HepG2 (cell line): ENCODE measurements around the gene DUOXA1. TPM values are rescaled to one million over a fixed set of nuclear protein-coding genes. Genes with fewer than 3 reads are reported as not detected.

ENCODE experiments used
- ATAC-seq: fragments of 200-7000 bp; cut with Tn5 transposase; 3 replicates; pipeline ENCODE4 v1.9.1; 2020; ENCODE audit warnings: mild to moderate bottlenecking, moderate library complexity
- BruUV-seq: library from RNA; stranded (reverse); fragments of 400-500 nt; replicated peaks from 2 replicates; lab custom pipeline; 2021; lab: Mats Ljungman, UMichigan
- CTCF ChIA-PET: fragments of 300-600 bp; formaldehyde crosslinking; extraction: SDS; loops from one replicate; lab custom pipeline; 2021; ENCODE audit warnings: low total read pairs, inconsistent platforms, low intra/inter-chr PET ratio; lab: Yijun Ruan, JAX
- POLR2A ChIA-PET: fragments of 350-600 bp; sonication (Branson Sonifier 250); formaldehyde crosslinking; loops from one replicate; lab custom pipeline; 2020; ENCODE audit warnings: antibody characterized with exemption, inconsistent platforms; lab: Yijun Ruan, JAX
- DNase-seq: peaks from one replicate; pipeline ENCODE4 v3.0.0-alpha.2; 2015; ENCODE audit warnings: low spot score
- FAIRE-seq: peaks from 3 replicates; lab custom pipeline; 2011; peaks lifted over from hg19 to GRCh38; lab: Jason Lieb, UNC
- H2AFZ ChIP-seq: one replicate; pipeline ENCODE4 v1.6.1; 2011; ENCODE audit warnings: low read length, inconsistent platforms
- H3K27ac ChIP-seq: fragments of 300-600 bp; 3 replicates; pipeline ENCODE4 v1.8.0; 2011; ENCODE audit warnings: mixed run types, mild to moderate bottlenecking, mixed read lengths, low read length, inconsistent platforms; ENCODE audit not compliant: insufficient read depth; ENCODE audit errors: extremely low read length
- H3K27me3 ChIP-seq, 2 experiments: fragments of 200-600 bp in 1 of 2; 2 replicates in 1 of 2; 3 replicates in 1 of 2; pipeline versions ENCODE4 v1.6.0 to v1.8.0; 2011; ENCODE audit warnings: low read length in 2 of 2, mild to moderate bottlenecking in 2 of 2, moderate library complexity in 2 of 2, inconsistent platforms in 1 of 2; ENCODE audit not compliant: insufficient read depth in 2 of 2, control insufficient read depth in 1 of 2
- H3K36me3 ChIP-seq, 2 experiments: fragments of 200-600 bp in 1 of 2; replicated peaks in 1 of 2; 2 replicates in 1 of 2; 3 replicates in 1 of 2; pipeline versions ENCODE4 v1.5.1 to v1.8.0; 2011; ENCODE audit warnings: low read length in 2 of 2, inconsistent platforms in 1 of 2; ENCODE audit not compliant: insufficient read depth in 2 of 2, control insufficient read depth in 1 of 2
- H3K4me1 ChIP-seq: 2 replicates; pipeline ENCODE4 v1.5.1; 2012; ENCODE audit warnings: low read length, inconsistent platforms; ENCODE audit not compliant: insufficient read depth
- H3K4me2 ChIP-seq: 2 replicates; pipeline ENCODE4 v1.6.0; 2011; ENCODE audit warnings: low read depth, low read length, inconsistent platforms
- H3K4me3 ChIP-seq, 3 experiments: fragments of 200-600 bp in 1 of 3; sonication (generic), shearing (Covaris generic) in 1 of 3; replicated peaks in 1 of 3; 2 replicates each; pipeline ENCODE4 v1.5.1; 2011 to 2016; ENCODE audit warnings: low read length in 3 of 3, inconsistent platforms in 2 of 3, low read depth in 2 of 3, mild to moderate bottlenecking in 2 of 3, control low read depth in 1 of 3, mixed read lengths in 1 of 3; ENCODE audit not compliant: insufficient read depth in 1 of 3
- H3K79me2 ChIP-seq: one replicate; pipeline ENCODE4 v1.6.1; 2011; ENCODE audit warnings: low read length, inconsistent platforms; ENCODE audit not compliant: insufficient read depth
- H3K9ac ChIP-seq: 2 replicates; pipeline ENCODE4 v1.6.0; 2011; ENCODE audit warnings: mild to moderate bottlenecking, low read depth, low read length, inconsistent platforms; ENCODE audit not compliant: insufficient read depth
- H3K9me3 ChIP-seq: 2 replicates; pipeline ENCODE4 v1.5.1; 2012; ENCODE audit warnings: mild to moderate bottlenecking, low read length
- H4K20me1 ChIP-seq: 2 replicates; pipeline ENCODE4 v1.6.0; 2011; ENCODE audit warnings: inconsistent platforms, mild to moderate bottlenecking, low read length, moderate library complexity; ENCODE audit not compliant: insufficient read depth
- NFE2L2 ChIP-seq: fragments of 150-350 bp; IDR thresholded peaks from 2 replicates; pipeline ENCODE4 v1.6.1; 2014; ENCODE audit warnings: low read length
- ZNF230 ChIP-seq: sonication (generic); formaldehyde crosslinking; IDR thresholded peaks from 2 replicates; pipeline ENCODE4 v1.4.0; 2020; ENCODE audit warnings: mild to moderate bottlenecking, missing genetic modification reagents
- WGBS: methylation state at CpG from one replicate; pipeline ENCODE4 v1.1.6; 2017; ENCODE audit warnings: low lambda C conversion rate; 5-methylcytosine and 5-hydroxymethylcytosine counted together
- in situ Hi-C: cut with HindIII; loops from 2 replicates; pipeline ENCODE4 v1.10.0; 2017; ENCODE audit warnings: low pct_unique_long_range_greater_than_20kb; ENCODE audit not compliant: extremely low pct_ligation_motif_present
- intact Hi-C: fragments of 100-400 bp; cut with micrococcal nuclease; formaldehyde crosslinking; loops from one replicate; pipeline ENCODE4 v1.10.0; 2022; ENCODE audit not compliant: unreplicated experiment
- polyA plus RNA-seq, 8 experiments: library from polyadenylated mRNA; depleted of rRNA in 3 of 8; stranded (reverse) in 7 of 8; unstranded in 1 of 8; fragments of >200 nt; fragmentation: Illumina TruSeq in 4 of 8; extraction: Trizol in 4 of 8; gene quantifications; 2 replicates each; pipeline versions ENCODE4 v1.2.1 to v1.2.3, GENCODE V29; 2011 to 2016; ENCODE audit warnings: low read depth in 4 of 8, missing spikeins in 1 of 8, mixed read lengths in 1 of 8; ENCODE audit not compliant: insufficient read depth in 1 of 8
- total RNA-seq, 5 experiments: library from RNA; depleted of rRNA; stranded (reverse); fragments of >200 nt; fragmentation: Illumina TruSeq; extraction: Trizol; gene quantifications; 2 replicates each; pipeline ENCODE4 v1.2.3, GENCODE V29; 2016; ENCODE audit warnings: low read depth in 1 of 5
- TF ChIP-seq, protein P1 (sequence below): sonication (generic); formaldehyde crosslinking; IDR thresholded peaks from 2 replicates; pipeline ENCODE4 v1.4.0; 2020; ENCODE audit warnings: missing genetic modification reagents
- TF ChIP-seq, protein P2 (sequence below): sonication (generic); formaldehyde crosslinking; IDR thresholded peaks from 2 replicates; pipeline ENCODE4 v1.5.0; 2020; ENCODE audit warnings: mild to moderate bottlenecking, missing genetic modification reagents, moderate library complexity

Gene DUOXA1
- total and polyA plus RNA-seq, 2 of the 13 experiments (the other 11 are each of a cell fraction or from before 2014, with no cell fraction given), result not detected

DNA sequence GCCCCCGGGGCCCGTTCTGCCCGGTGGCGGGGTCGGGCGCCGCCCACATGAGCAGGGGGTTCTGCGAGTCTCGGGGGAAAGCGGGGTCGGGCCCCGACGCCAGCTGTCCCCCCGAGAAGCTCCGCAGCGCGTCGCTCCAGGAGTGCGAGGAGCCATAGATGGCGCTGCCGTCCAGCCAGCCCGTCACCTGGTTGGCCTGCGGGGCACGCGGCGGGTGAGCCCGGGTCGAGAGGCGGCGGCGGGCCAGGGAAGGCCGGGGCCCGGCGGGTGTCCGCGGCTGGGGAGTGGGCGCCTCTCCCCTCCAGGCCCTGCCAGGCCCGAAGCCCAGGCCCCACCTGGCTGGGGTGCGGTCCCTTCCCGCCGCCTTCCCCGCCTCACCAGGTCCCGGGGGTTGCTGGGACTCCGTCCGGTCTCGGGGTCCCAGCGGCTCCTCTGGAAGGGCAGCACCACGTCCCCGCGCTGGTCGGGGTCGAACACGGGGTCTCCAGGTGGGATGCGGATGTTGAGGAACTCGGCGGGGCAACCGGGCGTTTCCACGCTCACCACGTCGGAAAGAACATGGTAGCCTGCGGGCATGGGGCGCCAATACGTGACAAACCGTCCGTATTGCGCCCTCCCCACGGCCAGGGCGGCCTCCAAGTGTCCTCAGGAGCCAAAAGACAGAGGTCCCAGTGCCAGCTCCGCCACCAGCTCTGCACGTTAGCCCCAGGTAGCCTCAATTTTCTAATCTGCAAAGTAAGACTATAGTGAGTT, 18.1 kb downstream of the DUOXA1 start:
- Histone ChIP-seq H3K9ac (no peak overlapping the region), H3K4me2 (no peak overlapping the region), H3K36me3 (no peaks in the 10 kb centered on the region), H3K79me2 (no peaks in the 10 kb centered on the region), H2AFZ (no peak overlapping the region), H3K9me3 (no peaks in the 10 kb centered on the region), H3K27ac (no peak overlapping the region), H4K20me1 (no peaks in the 10 kb centered on the region), H3K4me3 (no peak overlapping the region), H3K27me3 (peaks cover 15 to 66% of the 10 kb centered on the region in 2 experiments), H3K4me1 (peaks cover 20% of the 10 kb centered on the region)
- FAIRE-seq, result no peak
- ATAC-seq, result no peak
- TF ChIP-seq NFE2L2, result no peak
- ChIA-PET POLR2A (no interaction called here), CTCF (no interaction called here)
- no TSS peak for BruUV-seq
- in situ Hi-C loops, result no loop called here
- 49% methylated on average over 24 of the region's 71 CpGs for WGBS
- intact Hi-C loops, result no loop called here
- DNase-seq, result no peak

DNA sequence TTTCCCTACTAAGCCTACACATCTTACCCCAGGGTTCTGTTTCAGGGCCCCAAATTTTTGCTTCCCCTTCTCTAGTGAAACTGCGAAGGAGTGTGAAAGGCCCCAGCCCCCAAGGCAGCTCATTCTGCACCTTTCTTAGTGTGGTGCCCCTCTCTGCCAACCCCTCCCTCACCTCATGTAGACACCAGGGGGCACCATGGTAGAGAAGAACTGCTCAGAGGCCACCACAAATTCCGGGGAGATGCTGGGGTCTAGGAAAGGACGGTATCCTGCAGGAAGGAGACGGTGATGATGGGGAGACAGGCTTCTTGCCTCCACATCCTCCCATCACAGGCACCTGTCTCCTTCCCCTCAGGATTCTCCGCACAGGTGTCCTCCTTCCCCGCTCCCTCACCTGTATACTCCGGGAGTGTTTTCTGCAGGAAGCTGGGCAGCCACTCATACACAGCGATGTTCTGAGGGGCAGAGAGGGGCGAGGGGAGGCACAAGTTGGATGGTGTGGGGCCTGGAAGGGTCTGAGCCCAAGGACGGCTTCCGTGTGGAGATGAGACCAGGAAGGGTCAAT, 19.3 kb downstream of the DUOXA1 start:
- CTCF ChIA-PET, result no interaction called here
- WGBS, result 42% methylated on average over 10 of the region's 11 CpGs
- in situ Hi-C loops, result no loop called here
- BruUV-seq, result no TSS peak
- Histone ChIP-seq H3K4me3 (no peak overlapping the region), H3K36me3 (no peaks in the 10 kb centered on the region), H3K4me2 (no peak overlapping the region), H3K79me2 (no peaks in the 10 kb centered on the region)
- no peak for TF ChIP-seq ZNF230 (CRISPR knock-in tag)
- TF ChIP-seq, protein P1, sequence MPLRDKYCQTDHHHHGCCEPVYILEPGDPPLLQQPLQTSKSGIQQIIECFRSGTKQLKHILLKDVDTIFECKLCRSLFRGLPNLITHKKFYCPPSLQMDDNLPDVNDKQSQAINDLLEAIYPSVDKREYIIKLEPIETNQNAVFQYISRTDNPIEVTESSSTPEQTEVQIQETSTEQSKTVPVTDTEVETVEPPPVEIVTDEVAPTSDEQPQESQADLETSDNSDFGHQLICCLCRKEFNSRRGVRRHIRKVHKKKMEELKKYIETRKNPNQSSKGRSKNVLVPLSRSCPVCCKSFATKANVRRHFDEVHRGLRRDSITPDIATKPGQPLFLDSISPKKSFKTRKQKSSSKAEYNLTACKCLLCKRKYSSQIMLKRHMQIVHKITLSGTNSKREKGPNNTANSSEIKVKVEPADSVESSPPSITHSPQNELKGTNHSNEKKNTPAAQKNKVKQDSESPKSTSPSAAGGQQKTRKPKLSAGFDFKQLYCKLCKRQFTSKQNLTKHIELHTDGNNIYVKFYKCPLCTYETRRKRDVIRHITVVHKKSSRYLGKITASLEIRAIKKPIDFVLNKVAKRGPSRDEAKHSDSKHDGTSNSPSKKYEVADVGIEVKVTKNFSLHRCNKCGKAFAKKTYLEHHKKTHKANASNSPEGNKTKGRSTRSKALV (CRISPR knock-in tag), result no peak
- TF ChIP-seq, protein P2, sequence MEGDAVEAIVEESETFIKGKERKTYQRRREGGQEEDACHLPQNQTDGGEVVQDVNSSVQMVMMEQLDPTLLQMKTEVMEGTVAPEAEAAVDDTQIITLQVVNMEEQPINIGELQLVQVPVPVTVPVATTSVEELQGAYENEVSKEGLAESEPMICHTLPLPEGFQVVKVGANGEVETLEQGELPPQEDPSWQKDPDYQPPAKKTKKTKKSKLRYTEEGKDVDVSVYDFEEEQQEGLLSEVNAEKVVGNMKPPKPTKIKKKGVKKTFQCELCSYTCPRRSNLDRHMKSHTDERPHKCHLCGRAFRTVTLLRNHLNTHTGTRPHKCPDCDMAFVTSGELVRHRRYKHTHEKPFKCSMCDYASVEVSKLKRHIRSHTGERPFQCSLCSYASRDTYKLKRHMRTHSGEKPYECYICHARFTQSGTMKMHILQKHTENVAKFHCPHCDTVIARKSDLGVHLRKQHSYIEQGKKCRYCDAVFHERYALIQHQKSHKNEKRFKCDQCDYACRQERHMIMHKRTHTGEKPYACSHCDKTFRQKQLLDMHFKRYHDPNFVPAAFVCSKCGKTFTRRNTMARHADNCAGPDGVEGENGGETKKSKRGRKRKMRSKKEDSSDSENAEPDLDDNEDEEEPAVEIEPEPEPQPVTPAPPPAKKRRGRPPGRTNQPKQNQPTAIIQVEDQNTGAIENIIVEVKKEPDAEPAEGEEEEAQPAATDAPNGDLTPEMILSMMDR (CRISPR knock-in tag), result peak; percentile 27; the same call in 1 of the 2 replicates
- TF ChIP-seq, all 625 proteins: peak for 1
- peaks cover 19% of the 10 kb centered on the region for H3K4me1 ChIP-seq
- DNase-seq (no peak), FAIRE-seq (no peak), ATAC-seq (no peak)
- intact Hi-C loops, result no loop called here
- H3K9me3 ChIP-seq, result no peaks in the 10 kb centered on the region
- H3K9ac ChIP-seq, result no peak overlapping the region
- no peaks in the 10 kb centered on the region for H4K20me1 ChIP-seq
- H3K27me3 ChIP-seq, result peaks cover 15 to 63% of the 10 kb centered on the region in 2 experiments
- H3K27ac ChIP-seq, result no peak overlapping the region
- POLR2A ChIA-PET, result no interaction called here
- H2AFZ ChIP-seq, result no peak overlapping the region
